ENCODE results near the gene ABCG4. TPM values are rescaled to one million over a fixed set of nuclear protein-coding genes. Genes with fewer than 3 reads are reported as not detected.

Gene ABCG4
- total RNA-seq, 1 donor from 2014 or later = 3.3 TPM

DNA sequence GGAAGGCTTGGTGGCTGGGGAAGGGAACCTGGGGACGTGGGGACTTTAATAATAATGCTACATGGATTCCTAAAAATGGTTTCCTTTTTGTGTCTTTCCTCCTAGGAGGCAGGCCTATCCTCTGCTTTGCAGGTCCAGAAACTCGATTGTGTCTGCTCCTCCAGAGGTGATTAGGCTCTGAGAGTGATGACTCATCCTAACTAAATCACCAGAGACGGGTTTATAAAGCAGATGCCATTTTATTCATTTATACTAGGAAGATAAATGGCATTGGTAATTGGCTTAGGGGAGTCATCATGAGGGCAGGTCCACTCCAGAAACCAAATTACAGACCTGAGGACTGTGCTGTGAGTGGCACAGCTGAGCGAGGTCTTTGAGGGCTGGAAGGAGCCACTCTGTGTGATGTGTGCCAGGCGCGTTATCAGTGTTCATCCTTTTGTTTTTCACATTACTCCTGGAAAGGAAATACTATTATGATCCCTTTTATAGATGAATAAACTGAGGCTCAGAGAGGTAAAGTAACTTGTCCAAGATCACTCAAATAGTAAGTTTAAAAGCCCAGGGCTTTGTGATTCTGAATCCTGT, 26.7 kb downstream of the ABCG4 start:
- Mint-ChIP-seq H3K27ac (ENCODE audit: unreplicated experiment) (no peak overlapping the region), H3K9me3 (no peaks in the 10 kb centered on the region), H3K36me3 (ENCODE audit: low read depth) (no peaks in the 10 kb centered on the region), H3K4me3 (no peak overlapping the region), H3K4me1 (peaks cover 24% of the 10 kb centered on the region), H3K27me3 (ENCODE audit: low read depth) (no peaks in the 10 kb centered on the region)
- TF ChIP-seq, protein P1, sequence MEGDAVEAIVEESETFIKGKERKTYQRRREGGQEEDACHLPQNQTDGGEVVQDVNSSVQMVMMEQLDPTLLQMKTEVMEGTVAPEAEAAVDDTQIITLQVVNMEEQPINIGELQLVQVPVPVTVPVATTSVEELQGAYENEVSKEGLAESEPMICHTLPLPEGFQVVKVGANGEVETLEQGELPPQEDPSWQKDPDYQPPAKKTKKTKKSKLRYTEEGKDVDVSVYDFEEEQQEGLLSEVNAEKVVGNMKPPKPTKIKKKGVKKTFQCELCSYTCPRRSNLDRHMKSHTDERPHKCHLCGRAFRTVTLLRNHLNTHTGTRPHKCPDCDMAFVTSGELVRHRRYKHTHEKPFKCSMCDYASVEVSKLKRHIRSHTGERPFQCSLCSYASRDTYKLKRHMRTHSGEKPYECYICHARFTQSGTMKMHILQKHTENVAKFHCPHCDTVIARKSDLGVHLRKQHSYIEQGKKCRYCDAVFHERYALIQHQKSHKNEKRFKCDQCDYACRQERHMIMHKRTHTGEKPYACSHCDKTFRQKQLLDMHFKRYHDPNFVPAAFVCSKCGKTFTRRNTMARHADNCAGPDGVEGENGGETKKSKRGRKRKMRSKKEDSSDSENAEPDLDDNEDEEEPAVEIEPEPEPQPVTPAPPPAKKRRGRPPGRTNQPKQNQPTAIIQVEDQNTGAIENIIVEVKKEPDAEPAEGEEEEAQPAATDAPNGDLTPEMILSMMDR (conservative IDR thresholded peaks at IDR 0.05) = no peak
- DNase-seq (ENCODE audit: low read depth, low spot score) = no peak

DNA sequence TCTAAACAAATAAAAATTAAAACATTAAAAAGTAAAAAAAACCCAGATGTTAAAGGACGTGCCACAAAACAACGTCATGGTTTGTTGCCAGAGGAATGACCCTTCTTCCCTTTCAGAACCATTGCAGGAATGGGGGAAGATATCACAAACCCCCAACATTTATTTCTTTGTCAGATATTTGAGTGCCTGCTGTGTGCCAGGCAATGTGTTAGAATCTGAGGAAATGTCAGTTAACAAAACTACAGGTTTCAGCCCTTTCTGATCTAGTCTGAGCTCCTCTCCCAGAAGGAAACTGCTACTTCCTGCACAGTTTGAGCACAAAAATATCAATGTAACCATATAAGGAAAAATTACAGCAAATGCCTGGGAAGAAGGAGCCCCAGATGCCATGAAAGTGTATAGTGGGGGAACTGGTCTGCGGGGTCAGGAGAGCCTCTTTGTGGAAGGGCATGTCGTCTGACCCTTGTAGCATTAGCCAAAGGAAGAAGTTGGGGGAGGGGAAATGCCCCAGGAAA, 29.4 kb downstream of the ABCG4 start:
- TF ChIP-seq, protein P1 (conservative IDR thresholded peaks at IDR 0.05) = no peak
- Mint-ChIP-seq H3K27me3 (ENCODE audit: low read depth) (no peaks in the 10 kb centered on the region), H3K4me3 (no peak overlapping the region), H3K36me3 (ENCODE audit: low read depth) (no peaks in the 10 kb centered on the region), H3K4me1 (peaks cover 19% of the 10 kb centered on the region), H3K9me3 (no peaks in the 10 kb centered on the region), H3K27ac (ENCODE audit: unreplicated experiment) (no peak overlapping the region)
- DNase-seq (ENCODE audit: low read depth, low spot score) = no peak

GRCh38 chr11:119179342-119179741, 30.5 kb downstream of the ABCG4 start:
- Mint-ChIP-seq H3K27ac (ENCODE audit: unreplicated experiment) (no peak overlapping the region), H3K4me3 (no peak overlapping the region), H3K4me1 (peaks cover 19% of the 10 kb centered on the region), H3K36me3 (ENCODE audit: low read depth) (no peaks in the 10 kb centered on the region), H3K9me3 (no peaks in the 10 kb centered on the region), H3K27me3 (ENCODE audit: low read depth) (no peaks in the 10 kb centered on the region)
- TF ChIP-seq, protein P1 (conservative IDR thresholded peaks at IDR 0.05) = no peak
- no peak for DNase-seq (ENCODE audit: low read depth, low spot score)

DNA sequence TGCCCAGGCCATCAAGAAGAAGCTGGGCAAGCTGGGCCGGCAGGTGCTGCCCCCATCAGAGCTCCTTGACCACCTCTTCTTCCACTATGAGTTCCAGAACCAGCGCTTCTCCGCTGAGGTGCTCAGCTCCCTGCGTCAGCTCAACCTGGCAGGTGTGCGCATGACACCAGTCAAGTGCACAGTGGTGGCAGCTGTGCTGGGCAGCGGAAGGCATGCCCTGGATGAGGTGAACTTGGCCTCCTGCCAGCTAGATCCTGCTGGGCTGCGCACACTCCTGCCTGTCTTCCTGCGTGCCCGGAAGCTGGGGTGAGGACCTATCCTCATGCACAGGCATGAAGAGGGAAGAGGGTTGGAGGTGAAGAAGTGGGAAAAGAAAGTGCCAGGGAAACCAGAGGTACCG, 31.1 kb downstream of the ABCG4 start:
- TF ChIP-seq, protein P1 (conservative IDR thresholded peaks at IDR 0.05) = no peak
- no peak for DNase-seq (ENCODE audit: low read depth, low spot score)
- Mint-ChIP-seq H3K9me3 (no peaks in the 10 kb centered on the region), H3K36me3 (ENCODE audit: low read depth) (no peaks in the 10 kb centered on the region), H3K27ac (ENCODE audit: unreplicated experiment) (no peak overlapping the region), H3K27me3 (ENCODE audit: low read depth) (no peaks in the 10 kb centered on the region), H3K4me1 (peaks cover 19% of the 10 kb centered on the region), H3K4me3 (no peak overlapping the region)

- DNase-seq (ENCODE audit: low read depth, low spot score) = no peak
- peak overlapping the region; percentile 57 for H3K27ac Mint-ChIP-seq (ENCODE audit: unreplicated experiment)
- peaks cover 16% of the 10 kb centered on the region for H3K4me1 Mint-ChIP-seq
- no peaks in the 10 kb centered on the region for H3K9me3 Mint-ChIP-seq
- H3K4me3 Mint-ChIP-seq = no peak overlapping the region
- H3K27me3 Mint-ChIP-seq (ENCODE audit: low read depth) = no peaks in the 10 kb centered on the region
- TF ChIP-seq, protein P1 (conservative IDR thresholded peaks at IDR 0.05) = no peak
- no peaks in the 10 kb centered on the region for H3K36me3 Mint-ChIP-seq (ENCODE audit: low read depth)
Observed at GRCh38 chr11:119180729-119181676, 32.2 kb downstream of the ABCG4 start.

Measured in neural crest cell (in vitro differentiated cells).